Neural cell (in vitro differentiated cells): ENCODE measurements around the gene PC.

Source experiments
- EP300 ChIP-seq: fragments of 450-650 bp; conservative IDR thresholded peaks from 2 replicates; pipeline ENCODE4 v1.6.1; 2014; ENCODE audit warnings: antibody characterized with exemption, mild to moderate bottlenecking, moderate library complexity; ENCODE audit not compliant: poor library complexity, severe bottlenecking
- POLR2AphosphoS5 ChIP-seq: IDR thresholded peaks from 2 replicates; pipeline ENCODE4 v1.6.1; 2012
- RAD21 ChIP-seq: fragments of 450-650 bp; conservative IDR thresholded peaks from 2 replicates; pipeline ENCODE4 v1.6.1; 2014; ENCODE audit warnings: antibody characterized with exemption, mild to moderate bottlenecking, moderate library complexity
- TF ChIP-seq, protein P1 (sequence below): fragments of 450-650 bp; IDR thresholded peaks from 2 replicates; pipeline ENCODE4 v1.5.1; 2014; ENCODE audit warnings: antibody characterized with exemption, mild to moderate bottlenecking, moderate library complexity; ENCODE audit not compliant: poor library complexity, severe bottlenecking

DNA sequence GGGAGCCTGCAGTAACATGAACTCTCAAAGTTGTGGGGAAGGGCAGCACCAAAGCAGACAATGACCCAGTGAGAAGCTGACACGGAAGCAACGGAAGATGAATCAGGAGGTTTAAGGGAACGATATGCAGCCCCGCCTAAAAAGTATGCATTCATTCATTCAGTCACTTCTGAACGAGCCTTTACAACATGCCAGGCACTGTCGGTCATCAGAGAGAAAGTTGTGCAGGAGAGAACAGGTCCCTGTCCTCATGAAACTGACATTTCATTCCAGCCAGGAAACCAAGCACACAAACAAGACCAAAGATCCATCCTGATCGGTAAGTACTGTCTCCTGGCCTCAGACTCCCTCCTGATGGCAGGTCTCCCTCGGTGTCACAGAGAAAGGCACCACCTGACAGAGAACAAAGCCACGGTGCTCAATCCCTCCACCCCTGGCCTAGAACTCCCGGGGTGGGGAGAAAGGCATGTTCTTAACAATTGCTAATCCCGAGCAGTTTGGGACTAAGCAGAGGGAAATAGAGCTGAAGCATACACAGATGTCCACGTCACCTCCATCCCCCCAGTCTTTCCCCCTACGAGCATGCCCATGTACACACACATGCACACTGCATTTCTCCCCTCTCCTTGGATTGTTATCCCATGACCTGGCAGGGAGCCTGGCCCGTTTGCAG lies 52.0 kb downstream of the PC start:
- TF ChIP-seq, protein P1, sequence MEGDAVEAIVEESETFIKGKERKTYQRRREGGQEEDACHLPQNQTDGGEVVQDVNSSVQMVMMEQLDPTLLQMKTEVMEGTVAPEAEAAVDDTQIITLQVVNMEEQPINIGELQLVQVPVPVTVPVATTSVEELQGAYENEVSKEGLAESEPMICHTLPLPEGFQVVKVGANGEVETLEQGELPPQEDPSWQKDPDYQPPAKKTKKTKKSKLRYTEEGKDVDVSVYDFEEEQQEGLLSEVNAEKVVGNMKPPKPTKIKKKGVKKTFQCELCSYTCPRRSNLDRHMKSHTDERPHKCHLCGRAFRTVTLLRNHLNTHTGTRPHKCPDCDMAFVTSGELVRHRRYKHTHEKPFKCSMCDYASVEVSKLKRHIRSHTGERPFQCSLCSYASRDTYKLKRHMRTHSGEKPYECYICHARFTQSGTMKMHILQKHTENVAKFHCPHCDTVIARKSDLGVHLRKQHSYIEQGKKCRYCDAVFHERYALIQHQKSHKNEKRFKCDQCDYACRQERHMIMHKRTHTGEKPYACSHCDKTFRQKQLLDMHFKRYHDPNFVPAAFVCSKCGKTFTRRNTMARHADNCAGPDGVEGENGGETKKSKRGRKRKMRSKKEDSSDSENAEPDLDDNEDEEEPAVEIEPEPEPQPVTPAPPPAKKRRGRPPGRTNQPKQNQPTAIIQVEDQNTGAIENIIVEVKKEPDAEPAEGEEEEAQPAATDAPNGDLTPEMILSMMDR = no peak
- TF ChIP-seq POLR2AphosphoS5 (no peak), EP300 (no peak), RAD21 (no peak)
